GM12892 (cell line): ENCODE measurements around the gene DNAJB12.

Source experiments
- POLR2A ChIP-seq: IDR thresholded peaks from 2 replicates; pipeline ENCODE4 v1.6.1; 2011; ENCODE audit warnings: low read depth, low read length, control low read depth
- TAF1 ChIP-seq: IDR thresholded peaks from 2 replicates; pipeline ENCODE4 v1.6.1; 2011; ENCODE audit warnings: low read depth, mild to moderate bottlenecking, control low read depth, low read length, borderline replicate concordance

DNA sequence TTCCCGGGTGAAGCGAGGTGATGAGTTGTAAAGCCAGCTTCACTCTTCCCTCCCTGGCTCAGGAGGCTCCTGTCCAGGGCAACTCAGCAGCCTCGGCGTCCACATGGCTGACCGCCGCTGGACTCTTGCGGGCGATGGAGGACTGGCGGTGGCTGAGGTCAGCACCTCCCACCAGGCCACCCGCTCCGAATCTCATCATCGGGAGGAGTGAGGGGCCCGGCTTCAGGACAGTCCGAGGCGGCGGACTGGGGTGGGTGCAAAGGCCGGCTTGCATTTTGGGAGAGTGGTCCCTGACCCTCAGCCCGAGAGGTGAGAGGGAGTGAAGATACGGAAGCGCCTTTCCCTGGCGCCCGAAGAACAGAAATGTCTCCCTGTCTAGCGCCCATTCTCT lies 759 bp downstream of the DNAJB12 start:
- TF ChIP-seq POLR2A (no peak), TAF1 (no peak)
